ENCODE results near the gene GPC6.

GRCh38 chr13:94270556-94270955 lies 1043.9 kb downstream of the GPC6 start:
- TF ChIP-seq CTCF (conservative IDR thresholded peaks at IDR 0.05; ENCODE audit: low read length) (no peak), EZH2phosphoT487 (IDR thresholded peaks at IDR 0.05; ENCODE audit: borderline replicate concordance) (no peak)
